NCI-H526 treated with DMSO at 0.1 percent for 48 hours (cell line): ENCODE data around the gene NRN1L.
A peak's percentile ranks its signal among the peaks of the same experiment; 100 is the strongest.

ENCODE experiments used
- DNase-seq: peaks from one replicate; lab custom pipeline; 2025; lab: John Stamatoyannopoulos, UW

NRN1L gene

DNA sequence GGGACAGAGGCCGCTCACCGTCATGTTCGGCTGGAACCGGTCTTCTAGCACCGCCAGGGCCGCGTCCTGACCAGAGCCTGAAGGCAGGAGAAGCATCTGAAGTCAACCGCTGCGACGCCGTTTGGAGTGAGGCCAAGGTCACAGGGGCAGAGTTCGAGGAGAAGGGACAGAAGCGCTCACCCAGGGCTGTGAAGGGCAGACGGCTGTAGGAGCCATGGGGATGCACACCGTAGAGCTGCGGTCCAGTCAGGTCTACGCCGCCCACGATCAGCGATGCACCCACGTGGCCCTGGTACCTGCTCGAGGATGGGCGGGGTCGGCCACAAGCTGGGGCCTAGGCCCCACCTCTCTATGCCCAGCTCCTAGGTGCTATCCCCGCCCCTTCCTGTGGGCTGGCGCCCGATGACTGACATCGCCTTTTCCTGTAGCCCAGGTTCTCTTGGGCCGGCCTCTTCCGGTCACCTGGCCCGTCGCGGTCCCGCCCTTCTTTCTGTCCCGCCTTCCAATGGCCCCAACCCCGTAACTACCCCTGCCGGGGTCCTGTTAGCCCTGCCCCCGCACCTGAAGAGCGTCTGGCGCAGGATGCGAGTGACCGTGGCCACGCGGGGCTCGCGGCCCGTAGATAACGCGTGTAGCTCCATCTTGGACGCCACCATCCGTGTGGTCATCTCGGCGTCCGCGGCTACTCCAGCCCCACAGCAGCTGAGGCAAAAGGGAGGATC is 50.9 kb downstream of the NRN1L start:
- DNase-seq, result peak; percentile 87
